AG09319 (cell line): ENCODE data around the gene FUS.
"Not testable (repeated sequence)": the region's sequence is repeated elsewhere in the genome, so short reads cannot be mapped to it uniquely, and the experiment has no call there.

ENCODE experiments used
- DNase-seq: peaks from one replicate; pipeline ENCODE4 v3.0.0-alpha.2; 2010; ENCODE audit warnings: low read depth; ENCODE audit errors: extremely low read depth
- TF ChIP-seq, protein P1 (sequence below): IDR thresholded peaks from 2 replicates; pipeline ENCODE4 v1.5.1; 2011; ENCODE audit warnings: low read depth, mild to moderate bottlenecking, inconsistent platforms, low read length, moderate library complexity

Gene FUS

DNA sequence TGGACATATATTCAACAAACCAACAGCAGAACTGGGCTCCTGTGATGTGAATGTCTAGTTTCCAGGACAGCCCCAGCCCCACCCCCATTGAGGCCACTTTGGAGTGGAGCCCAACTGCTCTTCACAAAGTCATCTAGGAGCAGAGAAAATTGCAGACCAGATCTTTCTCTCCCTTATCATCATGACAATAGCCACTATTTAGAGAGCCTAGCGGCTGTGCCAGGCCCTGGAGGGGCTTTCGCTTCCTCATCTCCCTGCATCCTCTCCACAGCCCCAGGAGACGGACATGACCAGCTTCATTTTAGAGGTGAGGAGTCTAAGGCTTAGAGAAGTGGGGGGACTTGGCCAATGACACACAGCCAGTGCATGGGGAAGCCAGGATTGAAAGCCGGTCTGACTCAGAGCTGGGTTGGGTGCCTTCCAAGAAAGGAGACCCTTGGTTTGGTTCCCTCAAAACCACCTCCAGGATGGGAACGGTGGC is 45.8 kb upstream of the FUS start:
- TF ChIP-seq, protein P1, sequence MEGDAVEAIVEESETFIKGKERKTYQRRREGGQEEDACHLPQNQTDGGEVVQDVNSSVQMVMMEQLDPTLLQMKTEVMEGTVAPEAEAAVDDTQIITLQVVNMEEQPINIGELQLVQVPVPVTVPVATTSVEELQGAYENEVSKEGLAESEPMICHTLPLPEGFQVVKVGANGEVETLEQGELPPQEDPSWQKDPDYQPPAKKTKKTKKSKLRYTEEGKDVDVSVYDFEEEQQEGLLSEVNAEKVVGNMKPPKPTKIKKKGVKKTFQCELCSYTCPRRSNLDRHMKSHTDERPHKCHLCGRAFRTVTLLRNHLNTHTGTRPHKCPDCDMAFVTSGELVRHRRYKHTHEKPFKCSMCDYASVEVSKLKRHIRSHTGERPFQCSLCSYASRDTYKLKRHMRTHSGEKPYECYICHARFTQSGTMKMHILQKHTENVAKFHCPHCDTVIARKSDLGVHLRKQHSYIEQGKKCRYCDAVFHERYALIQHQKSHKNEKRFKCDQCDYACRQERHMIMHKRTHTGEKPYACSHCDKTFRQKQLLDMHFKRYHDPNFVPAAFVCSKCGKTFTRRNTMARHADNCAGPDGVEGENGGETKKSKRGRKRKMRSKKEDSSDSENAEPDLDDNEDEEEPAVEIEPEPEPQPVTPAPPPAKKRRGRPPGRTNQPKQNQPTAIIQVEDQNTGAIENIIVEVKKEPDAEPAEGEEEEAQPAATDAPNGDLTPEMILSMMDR, result no peak
- no peak for DNase-seq

DNA sequence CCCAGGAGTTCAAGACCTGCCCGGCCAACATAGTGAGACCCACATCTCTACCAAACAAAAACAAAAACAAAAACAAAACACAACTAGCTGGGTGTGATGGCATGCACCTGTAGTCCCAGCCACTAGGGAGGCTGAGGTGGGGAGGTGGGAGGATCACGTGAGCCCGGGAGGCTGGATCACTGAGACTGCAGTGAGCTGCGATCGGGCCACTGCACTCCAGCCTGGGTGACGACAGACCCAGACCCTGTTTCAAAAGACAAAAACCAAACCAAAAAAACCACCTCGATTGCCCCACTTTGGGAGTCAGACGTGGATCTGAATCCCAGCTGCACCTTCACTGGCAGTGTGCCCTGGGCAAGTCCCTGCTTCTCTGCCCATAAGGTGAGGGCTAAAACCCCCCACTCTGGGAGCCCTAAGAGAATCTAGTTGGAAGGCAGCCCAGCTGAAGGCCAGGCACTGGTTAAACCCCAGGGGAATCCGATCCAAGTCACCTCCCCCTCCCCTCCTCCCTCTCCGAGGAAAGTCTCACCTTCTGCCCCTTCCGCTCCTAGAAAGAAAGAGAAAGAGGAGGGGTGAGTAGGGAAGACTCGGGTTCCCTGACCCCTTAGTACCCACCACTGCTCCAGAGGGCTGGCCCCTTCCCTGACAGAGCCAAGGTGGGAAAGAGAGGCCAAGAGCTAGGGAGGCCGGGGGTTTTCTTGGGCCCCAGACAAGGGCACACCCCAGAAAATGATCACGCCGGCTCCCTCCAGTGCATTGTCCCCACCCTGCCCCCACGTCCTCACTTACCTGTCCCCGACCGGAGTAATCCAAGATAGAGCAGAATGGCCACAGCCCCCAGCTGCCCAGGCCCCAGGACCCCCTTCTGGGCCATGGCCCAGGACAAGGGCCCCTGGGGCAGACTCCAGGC is 45.1 kb upstream of the FUS start:
- TF ChIP-seq, protein P1, result no peak
- no peak for DNase-seq

DNA sequence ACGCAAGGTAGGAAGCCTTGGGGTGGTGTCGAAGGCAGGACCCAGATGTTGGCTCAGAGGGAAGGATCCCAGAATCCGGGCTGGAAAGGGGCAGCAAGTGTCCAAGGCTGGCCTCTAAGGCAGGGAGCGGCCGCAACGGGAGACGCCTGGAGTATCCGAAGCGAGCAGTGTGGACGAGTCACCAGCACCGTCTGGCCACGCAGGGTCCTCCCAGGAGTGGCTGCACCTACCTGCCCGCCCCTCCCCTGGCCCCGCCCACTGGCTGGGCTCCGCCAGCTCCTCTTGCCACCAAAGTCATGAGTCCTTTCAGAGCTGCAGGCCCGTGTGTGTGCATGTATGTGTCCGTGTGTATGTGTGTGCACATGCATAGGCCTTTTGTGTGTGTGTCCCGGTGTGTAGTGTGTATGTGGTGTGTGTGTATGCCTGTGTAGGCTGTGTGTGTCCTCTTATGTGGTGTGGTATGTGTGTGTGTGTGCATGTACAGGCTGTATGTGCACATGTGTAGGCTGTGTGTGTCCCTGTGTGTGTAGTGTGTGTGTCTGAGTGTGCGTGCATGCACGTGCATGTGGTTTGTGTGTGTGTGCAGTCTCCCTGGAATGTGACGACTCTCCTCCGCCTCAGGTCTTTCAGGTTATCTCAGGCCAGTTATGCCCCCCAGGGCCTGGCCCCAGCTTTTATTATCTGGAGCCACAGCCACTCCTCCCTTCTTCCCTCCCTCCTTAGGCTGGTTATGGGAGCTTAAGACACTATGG is 44.2 kb upstream of the FUS start, which contains the start of gene PRSS8:
TSS of gene PRSS8 (minus strand) at position 193 of the 752 bp plus-strand sequence. CDS start 229 bp downstream, outside the sequence.
- DNase-seq, result no peak
- TF ChIP-seq, protein P1, result no peak

DNA sequence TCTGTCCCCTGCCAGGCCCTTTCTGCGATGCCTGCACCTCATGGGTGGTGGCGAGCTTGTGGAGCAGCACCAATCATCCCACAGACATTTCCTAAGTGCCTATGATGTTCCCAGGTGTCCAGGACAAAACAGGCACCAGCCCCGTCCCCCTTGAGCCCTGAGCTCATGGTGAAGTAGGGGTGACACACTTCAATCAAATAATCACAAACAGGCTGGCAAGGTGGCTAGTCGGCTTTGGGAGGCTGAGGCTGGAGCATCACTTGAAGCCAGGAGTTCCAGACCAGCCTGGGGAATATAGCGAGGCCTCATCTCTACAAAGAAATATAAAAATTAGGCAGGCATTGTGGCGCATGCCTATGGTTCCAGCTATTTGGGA is 43.7 kb upstream of the FUS start:
- TF ChIP-seq, protein P1, result no peak
- no peak for DNase-seq

DNA sequence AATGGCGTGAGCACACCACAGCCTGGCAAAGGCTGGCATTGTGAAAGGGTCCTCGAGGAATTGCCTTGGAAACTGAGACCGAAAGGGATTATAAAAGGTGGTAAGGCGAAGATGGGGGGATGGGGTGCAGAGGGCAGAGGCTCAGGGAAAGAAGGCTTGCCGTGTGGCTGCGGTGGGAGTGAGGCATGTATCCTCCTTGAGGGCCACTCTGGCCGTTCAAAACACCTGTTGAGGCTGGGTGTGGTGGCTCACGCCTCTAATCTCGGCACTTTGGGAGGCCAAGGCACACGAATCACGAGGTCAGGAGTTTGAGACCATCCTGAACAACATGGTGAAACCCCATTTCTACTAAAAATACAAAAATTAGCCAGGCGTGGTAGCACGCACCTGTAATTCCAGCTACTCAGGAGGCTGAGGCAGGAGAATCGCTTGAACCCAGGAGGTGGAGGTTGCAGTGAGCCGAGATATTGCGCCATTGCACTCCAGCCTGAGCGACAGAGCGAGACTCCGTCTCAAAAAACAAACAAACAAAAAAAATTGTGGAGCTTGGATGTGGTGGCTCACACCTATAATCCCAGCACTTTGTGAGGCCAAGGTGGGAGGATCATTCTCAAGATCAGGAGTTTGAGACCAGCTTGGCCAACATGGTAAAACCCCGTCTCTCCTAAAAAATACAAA is 43.0 kb upstream of the FUS start:
- not testable (repeated sequence) for DNase-seq

DNA sequence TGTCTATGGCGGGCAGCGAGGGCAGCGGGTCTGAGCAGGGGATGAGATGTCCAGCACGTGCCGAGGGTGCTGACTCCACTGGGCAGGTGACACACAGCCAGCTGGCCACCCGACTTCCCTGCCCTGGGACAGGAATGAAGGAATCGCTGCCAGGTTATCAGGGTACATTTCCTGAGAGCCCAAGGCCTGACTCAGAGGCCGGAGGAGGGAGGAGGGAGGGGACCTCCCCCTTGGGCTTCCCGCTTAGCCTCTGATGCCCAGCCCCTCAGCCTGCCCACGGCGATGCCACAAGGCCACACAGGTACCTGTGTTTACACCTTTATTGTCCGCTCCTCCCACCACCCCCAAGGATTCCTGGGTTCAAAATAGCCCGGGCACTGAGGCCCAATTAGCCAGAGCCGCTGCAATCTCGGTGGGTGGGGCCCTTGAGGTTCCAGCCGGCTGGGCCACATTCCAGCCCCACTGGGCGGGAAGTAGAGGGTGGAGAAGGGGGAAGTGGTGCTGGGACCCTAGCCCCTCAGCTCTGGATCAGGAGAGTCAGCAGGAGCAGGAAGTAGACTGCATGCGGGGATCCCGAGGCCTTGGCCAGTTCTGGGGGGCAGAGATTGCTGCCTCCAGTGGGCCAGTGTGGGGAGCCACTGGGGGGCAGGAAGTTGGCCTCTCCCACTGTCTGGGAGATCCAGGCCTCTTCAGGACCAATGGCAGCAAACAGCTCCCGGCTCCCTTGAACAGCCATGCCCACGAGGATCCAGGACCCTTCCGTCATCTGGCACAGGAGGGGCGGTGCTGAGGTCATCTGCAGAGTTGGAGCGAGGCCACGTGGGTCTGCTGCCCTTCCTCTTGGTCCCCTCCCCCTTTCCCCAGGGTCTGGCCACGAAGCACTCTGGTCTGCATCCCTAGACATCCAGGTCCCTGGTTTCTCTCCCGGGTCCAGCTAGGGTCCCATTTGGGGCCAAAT is 41.0 kb upstream of the FUS start:
- DNase-seq, result no peak
- TF ChIP-seq, protein P1, result no peak

DNA sequence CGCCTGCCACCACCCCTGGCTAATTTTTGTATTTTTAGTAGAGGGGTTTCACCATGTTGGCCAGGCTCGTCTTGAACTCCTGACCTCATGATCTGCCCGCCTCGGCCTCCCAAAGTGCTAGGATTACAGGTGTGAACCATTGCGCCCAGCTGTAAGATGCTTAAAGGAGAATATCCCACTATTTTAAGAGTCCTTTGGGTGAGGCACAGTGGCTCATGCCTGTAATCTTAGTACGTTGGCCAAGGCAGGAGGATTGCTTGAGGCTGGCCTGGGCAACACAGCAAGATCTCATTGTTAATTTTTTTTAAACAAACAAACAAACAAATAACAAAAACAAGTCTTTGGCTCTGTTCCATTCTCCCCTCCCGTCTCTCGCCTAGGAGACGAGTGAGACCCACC is 38.9 kb upstream of the FUS start:
- not testable (repeated sequence) for DNase-seq
